NCI-H1436 treated with DMSO at 0.1 percent for 48 hours (cell line): ENCODE measurements around the gene DUSP11.
"Not testable (repeated sequence)": the region's sequence is repeated elsewhere in the genome, so short reads cannot be mapped to it uniquely, and the experiment has no call there.

Experiments
- DNase-seq: peaks from one replicate; lab custom pipeline; 2025; lab: John Stamatoyannopoulos, UW

The DUSP11 gene

DNA sequence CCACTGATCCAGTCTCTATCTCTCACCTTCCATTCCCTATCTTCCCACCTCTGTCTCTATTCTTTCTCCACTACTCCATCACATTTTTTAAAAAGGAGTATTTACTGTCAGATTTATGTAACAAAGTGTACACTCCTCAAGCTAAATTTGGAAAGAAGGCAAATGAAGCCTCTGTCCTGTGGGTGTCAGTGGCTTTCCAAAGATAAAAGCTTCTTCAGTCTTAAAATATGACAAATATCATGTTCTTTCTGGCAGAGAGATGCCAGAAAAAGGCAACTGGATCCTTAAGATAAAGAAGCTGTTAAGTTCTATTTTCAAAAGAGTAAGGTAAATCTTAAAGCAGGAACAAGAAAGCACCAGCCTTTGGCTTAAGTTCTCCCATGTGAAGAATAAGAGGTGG is 7.1 kb downstream of the DUSP11 start:
- no peak for DNase-seq

DNA sequence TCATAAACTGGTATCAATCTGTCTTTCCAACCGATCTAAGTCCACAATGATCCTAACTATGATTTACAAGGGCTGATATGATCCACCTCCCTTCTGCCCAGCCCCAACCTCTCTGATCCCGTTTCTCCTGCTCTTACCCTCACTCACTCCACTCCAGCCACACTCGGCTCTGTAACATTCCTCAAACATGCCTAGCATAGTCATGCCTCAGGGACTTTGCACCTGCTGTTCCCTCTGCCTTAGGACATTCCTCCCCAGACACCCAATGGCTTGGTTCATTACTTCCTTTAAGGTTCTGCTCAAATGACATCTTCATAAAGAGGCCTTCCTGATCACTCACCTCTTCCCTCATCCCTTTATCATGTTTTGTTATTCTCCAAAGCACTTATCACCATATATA is 9.2 kb downstream of the DUSP11 start:
- DNase-seq: no peak

DNA sequence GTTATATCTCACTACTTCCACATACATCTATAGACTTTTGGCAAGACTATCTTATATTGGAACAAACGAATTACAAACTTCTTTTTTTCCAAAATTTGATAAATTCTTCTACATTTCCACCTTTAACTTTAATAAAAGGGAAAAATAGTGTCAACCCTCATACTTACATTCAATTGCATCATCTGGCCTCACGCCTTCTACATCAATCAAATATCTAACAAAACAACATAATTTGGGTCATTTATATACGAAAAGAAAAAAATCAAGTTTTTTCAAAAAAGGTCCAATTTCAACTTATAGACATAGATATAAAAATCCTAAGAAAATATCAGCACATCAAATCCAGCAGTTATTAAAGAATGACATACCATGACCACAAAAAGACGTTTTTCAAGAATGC is 12.9 kb downstream of the DUSP11 start:
- no peak for DNase-seq

DNA sequence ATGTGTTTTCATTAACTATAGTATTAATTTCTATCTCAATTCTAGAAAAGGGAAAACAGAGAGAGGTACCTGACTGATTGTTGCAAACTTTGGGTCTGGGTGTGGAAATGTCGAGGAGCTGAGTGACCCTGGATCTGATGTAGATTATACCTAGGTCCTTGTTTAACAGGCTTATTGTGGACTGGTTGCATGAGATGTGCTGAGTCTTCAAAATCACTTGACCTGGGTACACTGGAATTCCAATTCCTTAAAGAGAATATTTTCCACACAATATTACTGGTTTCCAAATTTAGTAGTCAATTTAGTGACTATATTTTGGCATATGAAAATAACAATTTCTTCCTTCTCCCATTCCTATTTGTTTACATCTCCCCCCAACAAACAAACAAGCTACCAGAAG is 13.6 kb downstream of the DUSP11 start:
- DNase-seq: no peak

DNA sequence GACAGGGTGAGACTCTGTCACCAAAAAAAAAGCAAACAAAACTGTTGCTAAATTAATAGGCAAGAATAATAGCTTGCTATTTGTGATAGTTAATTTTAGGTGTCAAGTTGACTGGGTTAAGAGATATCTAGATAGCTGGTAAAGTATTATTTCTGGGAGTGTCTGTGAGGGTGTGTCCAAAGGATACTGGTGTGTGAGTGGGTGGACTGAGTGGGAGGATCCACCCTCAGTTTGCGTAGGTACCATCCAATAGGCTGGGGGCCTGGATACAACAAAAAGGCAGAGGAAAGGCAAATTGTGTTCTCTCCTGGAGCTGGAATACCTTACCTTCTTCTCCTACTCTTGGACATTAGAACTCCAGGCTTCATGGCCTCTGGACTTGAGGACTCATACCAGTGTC is 15.0 kb downstream of the DUSP11 start:
- no peak for DNase-seq

DNA sequence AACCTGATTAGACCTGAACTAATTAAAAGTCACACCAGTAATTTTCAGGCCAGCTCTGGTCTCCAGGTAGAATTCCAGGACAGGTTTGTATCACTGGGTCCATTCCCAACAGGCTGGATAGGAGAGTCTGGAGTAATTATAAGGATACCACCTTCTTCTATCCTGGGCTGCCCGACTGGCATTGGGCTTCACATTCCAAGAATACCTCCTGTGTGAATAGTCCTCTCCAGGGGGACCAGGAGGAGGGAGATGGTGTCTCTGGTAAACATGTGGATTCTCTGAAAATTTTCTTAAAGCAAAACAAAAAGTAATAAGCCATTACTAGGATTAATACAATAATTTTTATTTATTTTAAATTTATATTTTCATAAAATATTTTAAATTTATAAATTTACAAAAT is 17.3 kb downstream of the DUSP11 start:
- DNase-seq: no peak

DNA sequence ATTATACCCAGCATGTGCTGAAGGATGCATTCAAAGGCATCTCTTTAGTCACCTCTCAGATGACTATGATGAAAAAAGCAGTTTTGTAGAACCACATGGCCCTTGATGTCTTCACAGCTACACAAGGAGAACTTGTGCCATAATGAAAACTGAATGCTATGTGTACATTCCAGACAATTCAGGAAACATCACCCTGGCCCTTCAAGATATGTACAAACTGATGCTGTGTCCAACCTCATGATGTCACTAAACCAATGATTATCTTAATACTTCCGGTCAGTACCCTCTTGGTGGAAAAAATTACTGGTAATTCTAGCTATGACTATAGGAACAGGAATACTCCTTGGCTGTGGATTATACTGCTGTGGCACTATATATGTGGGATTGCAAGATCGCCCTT is 20.0 kb downstream of the DUSP11 start:
- no peak for DNase-seq

DNA sequence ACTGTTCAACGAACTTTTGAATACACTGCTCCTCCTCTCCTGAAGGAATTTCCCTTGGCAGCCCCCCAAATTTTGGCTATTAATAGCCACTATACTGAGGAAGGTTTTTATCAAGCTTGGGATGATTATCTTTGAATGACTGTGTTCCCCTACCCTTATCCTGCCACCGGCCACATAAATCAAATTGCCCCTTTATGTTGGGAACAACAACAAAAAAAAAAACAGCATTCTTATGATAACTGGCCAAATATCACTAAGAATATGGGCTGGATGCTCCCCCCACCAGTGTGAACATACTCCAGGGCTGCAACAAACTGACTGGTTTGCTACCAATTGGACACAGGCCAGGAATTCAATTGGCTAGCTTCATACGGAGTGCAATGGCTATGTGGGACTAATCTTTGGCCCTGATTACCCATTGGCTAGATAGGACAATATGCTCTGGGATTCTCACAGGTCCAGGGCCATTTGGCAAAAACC is 20.6 kb downstream of the DUSP11 start:
- DNase-seq: no peak

DNA sequence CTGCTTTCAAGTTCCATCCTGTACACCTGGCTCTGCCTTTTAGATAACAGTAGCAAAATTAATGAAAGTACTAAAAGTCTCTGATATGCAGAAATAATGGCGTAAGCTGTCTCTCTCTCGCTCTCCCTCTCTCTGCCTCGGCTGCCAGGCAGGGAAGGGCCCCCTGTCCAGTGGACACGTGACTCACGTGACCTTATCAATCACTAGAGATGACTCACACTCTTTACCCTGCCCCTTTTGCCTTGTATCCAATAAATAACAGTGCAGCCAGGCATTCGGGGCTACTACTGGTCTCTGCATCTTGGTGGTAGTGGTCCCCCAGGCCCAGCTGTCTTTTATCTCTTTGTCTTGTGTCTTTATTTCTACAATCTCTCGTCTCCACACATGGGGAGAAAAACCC is 25.6 kb downstream of the DUSP11 start:
- DNase-seq: not testable (repeated sequence)

DNA sequence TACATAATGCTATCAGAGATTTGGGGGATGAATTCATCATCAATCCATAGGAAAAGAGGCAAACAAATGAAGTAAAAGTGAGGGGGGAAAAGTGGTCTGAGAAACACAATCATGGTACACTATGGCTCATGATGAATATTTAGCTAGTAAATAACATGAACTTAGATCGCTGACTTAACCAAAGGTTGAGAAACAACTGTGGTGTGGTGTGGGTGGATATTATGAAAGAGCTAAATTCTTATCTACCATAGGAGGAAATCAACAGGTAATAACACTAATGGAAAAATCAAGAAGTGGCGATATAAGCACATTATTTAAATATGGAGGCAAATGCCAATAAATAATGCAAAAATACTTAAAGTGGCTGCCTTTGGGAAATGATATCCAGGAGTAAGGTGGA is 30.6 kb downstream of the DUSP11 start:
- DNase-seq: no peak

DNA sequence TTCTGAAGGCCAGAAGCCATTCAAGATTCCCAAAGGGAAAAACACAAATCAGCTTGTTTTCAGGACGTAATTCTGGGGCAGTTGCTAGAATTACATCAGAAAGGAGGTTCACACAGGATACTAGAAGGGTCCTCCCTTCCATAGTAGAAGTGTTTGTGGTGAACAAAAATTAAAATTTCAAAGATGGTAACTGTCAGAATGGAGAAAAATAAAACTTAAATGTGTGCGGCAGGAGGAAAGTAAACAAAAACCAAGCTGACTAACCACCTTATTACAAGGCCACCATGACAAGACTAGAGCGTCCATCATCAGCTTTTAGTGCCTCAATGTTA is 33.1 kb downstream of the DUSP11 start:
- no peak for DNase-seq

DNA sequence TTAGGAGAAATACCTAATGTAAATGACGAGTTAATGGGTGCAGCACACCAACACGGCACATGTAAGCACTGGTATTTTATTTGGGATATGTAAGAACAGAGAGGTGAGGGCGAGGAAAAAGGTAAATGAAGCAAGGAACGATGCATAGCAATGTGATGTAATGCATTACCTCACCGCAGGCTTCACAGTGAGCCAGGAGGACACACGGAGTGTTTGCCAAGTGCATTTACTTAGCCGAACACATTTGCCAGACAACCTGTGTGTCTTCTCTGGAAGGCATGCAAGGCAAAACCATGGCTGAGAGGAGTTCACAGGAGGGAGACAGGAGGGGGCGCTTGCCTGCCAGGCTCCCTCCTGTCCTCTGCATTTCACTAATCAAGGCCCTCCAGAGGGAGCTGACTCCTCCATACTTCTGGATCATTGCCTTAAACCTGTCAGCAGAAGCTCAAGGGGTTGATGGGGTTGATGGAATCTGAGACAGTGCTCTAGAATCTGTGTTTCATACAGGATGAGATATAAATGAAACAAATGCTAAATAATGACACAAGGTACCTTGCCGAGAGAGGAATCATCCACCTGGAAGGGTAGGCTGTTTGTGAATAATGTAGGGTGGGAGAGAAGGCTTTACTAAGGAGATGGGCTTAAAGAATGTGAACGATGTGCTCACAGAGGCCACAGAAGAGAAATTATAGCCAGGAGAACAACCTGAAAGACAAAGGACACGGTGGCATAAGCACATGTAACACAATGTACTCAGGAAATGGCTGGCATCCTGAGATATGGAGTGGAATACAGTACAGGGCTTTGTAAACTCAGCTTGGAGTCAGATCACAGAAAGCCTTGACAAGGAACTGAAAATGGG is 33.7 kb downstream of the DUSP11 start:
- DNase-seq: no peak

DNA sequence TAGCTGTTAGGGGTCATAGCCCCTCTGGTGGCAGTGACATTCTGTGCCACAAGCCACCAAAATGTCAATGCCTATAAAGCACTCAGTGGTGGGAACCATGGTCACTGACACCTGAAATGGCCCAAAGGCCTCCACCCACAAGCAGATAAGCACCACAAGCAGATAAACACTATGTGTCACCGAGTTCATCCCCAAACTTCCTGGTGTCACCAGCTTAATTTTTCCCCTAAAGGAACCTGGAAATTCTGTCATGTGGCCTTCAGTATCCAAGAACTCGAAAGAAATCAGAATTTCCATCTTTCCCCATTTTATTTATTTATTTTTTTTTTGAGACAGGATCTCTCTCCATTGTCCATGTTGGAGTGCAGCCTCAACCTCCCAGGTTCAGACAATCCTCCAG is 39.1 kb downstream of the DUSP11 start:
- no peak for DNase-seq

DNA sequence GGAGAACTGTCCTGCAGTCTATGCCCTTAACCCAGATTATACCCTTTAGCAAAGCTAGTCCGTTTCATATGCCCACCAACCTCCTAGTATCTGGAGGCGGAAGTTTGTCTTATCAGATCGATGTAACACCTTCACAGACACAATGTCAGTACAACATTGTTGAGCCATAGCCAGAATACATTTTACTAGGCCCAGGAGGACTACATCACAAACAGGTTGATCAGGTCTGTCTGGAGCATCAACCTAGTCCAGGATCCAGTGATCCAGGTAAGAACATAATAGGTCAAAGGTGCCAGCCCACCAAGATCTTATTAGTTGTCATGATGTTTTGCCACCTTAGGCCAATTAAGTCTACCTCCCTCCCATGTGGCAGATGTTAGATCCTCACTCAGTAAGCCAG is 40.8 kb downstream of the DUSP11 start:
- no peak for DNase-seq

DNA sequence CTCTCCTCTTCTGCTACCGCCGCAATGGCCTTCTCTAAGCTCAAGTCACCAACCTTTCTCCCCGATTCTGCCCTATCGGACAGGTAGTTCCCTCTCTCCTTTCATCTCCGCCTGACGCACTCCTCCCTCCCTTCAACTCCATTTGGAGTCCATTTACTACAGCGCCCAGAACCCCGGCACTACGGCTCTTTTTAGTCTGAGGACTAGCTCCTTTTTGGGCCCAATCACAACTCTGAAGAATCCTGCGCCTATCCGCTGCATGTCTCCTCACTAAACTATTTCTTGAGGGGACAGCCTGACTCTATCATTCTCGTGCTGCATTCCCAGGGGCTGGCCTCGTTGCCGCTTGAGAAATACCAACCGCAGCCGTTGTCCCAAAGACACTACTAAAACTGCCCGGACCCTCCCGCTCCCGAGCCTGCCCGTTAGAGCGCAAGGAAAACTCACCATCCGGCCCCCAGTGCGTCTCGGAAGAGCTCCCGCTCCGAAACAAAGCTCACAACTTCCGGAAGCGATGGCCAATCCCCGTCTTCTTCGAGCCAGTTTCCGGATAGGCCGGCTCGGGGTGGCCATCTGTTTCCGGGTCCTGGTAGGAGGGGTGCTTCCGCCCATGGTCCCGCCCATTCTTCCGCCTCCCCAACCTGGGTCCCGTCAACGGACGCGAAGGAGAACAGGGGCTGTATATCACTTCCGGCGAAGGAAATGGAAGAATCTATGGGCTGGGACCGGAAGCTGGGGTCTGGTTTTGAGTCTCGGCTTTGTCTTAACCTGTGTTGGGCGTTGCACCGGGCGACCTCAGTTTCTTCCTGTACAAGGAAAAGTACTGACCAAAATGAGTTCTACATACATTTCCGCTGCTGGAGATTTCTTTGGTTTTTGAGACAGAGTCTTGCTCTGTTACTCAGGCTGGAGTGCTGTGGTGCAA is 42.8 kb downstream of the DUSP11 start, which contains the start of gene TPRKB:
Gene TPRKB (minus strand): TSS at position 491 of the 925 bp plus-strand sequence. CDS start 2,776 bp downstream, outside the sequence.
- DNase-seq: peak; percentile 87

DNA sequence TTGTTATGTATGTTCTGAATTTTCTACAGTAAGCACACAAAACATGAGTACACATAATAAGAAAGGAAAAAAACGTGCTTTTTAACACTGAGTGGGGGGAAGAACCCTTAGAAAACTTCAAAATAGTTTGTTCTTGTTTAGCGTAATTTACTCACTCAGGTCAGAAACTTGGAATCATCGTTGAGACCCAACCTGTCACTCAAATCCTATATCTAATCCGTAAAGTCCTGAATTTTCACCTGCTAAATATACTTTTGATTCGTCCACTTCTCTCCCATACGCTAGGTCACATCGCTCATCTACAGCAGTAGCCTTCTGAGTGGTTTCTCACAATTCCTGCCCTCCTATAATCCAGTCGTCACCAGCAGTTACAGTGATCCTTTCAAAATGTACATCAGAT is 43.5 kb downstream of the DUSP11 start:
- no peak for DNase-seq

DNA sequence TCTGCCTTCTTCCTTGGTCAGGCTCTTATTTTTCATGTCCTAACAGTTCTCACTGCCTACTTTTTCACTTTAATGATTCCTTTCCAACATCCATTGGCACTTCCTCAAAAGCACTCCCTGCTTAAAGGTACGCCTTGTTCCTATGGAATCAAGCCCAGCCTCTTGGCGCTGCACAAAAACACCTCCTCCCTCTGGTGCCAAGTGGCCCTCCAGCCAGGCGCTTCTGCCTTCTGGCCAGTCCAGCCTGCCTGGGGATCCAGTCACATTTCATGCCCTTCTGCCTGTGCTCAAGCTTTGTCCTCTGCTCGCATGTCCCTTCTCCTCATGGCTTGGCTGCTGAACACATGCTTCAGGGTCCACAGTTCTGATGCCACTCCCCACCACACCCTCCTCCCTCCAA is 49.1 kb downstream of the DUSP11 start:
- no peak for DNase-seq

DNA sequence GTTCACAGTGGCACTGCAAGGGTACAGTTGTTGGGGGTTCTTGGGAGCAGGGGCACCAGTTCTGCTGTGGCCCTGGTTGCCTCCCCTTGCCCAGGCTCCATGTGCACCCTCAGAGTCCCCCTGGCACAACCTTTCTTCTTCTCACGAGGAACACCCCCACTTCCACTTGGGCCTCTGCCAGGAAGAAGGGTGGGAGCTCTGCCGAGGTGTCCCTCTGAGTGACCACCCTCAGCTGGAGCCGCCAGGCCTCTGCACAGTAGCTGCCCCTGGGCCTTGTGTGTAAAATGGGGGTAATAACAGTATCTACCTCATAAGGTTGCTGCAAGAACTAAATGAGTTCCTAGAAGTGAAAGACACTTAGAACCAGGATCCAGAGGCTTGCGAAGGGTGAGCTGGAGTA is 51.2 kb downstream of the DUSP11 start:
- no peak for DNase-seq

DNA sequence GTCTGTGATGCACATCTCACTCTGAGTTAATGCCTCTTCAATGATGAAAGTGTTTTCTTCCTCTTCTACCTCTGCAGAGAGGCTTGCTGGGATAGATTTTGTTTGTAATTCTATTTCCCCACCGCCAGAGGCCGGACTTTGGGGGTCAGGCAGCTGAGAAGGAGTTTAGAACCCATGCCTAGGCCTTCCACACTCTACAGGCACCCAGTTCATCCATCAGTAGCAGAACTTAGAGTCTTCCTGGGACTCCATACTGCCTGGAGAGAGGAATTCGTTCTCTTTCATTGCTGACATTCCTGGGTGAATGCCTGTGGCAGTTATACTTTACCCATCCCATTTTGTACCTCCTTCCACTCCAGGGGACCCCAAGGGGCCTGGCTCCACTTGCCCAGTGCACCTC is 51.9 kb downstream of the DUSP11 start:
- DNase-seq: no peak

DNA sequence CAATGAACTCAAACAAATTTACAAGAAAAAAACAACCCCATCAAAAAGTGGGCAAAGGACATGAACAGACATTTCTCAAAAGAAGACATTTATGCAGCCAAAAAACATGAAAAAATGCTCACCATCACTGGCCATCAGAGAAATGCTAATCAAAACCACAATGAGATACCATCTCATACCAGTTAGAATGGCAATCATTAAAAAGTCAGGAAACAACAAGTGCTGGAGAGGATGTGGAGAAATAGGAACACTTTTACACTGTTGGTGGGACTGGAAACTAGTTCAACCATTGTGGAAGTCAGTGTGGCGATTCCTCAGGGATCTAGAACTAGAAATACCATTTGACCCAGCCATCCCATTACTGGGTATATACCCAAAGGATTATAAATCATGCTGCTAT is 53.2 kb downstream of the DUSP11 start:
- DNase-seq: not testable (repeated sequence)

DNA sequence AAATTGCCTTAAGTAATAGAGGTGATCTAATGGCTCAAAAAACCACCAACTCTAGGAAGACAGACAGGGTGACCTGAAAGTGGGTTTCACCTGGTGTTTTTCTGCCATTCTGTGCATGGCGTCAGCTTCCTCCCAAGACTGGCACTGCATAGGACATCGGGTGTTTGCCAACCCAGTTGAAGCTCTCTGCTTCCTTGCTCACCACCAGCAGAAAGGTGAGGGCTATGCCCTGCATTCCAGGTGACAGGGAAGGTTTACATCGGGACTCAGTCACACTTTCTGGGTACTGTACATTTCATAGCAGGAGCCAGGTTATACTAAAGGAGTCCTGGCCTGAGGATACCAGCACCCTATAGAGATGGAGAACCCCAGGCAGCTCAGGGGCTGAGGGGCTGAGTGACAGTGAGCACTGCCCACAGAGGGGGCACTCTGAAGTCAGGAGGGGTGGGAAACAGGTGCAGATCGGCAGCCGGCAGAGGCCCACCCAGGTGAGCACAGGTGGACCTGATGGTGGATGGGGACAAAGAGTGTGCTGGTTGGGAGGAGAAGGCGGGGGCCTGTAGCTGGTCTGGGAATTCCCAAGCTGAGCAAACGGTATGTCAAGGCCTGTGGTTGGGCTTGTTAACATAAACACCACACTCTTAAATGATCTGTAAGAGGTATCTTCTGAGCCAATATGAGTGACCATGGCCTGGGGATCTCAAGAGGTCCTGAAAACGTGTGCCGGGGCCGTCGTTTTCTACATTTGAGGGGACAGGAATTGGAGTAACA is 60.9 kb downstream of the DUSP11 start:
- DNase-seq: no peak

DNA sequence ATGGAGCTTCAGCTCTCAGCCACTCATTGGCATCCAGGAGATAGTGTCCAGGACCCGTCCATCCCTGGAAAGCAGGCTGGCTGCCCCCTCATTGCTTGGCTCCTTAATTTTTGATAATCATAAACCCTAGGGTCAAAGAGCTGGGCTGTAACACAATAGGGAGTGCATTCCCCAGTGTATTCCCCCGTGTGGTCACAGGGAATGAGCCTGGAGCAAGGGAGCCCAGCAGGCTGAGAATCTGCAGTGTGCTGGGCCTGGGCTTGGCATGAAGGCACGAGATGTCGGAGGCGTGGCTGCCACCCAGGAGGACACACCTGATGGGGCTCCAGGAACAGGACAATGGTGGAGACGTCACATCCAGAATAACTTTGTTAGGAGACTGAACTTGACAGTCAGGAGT is 61.5 kb downstream of the DUSP11 start:
- DNase-seq: no peak
